ENCODE results near the gene SDF2L1.

DNA sequence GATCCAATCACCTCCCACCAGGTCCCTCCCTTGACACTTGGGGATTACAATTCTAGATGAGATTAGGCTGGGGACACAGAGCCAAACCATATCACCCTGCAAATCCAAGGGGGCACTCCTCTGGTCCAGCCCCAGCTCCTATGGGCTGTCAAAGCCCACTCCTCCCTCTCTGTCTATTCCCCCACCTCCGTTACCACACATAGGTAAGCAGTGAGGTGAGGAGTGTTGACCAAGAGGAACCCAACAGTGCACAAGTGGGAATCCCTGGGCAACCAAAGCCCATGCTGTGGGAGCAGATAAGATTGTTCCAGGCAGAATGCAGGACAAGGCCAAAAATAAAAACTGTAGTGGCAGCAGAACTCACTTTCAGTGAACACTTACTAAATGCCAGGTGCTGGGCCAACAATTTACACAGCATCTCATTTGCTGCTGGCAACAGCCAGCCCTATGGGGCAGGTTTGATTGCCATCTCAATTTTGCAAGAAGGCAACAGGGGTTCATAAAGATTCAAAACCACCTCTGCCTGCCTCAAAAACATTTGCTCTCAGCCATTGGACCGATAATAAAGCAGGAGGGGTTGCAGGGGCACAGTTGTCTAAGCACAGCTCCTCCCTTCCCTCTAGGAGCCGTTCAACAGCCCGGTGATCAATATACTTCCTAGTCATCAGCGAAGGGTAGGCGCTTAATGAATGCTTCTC, 8.9 kb downstream of the SDF2L1 start:
- TF ChIP-seq POLR2A (IDR thresholded peaks at IDR 0.05) (no peak), POLR2AphosphoS5 (IDR thresholded peaks at IDR 0.05) (no peak)
- TF ChIP-seq, protein P1, sequence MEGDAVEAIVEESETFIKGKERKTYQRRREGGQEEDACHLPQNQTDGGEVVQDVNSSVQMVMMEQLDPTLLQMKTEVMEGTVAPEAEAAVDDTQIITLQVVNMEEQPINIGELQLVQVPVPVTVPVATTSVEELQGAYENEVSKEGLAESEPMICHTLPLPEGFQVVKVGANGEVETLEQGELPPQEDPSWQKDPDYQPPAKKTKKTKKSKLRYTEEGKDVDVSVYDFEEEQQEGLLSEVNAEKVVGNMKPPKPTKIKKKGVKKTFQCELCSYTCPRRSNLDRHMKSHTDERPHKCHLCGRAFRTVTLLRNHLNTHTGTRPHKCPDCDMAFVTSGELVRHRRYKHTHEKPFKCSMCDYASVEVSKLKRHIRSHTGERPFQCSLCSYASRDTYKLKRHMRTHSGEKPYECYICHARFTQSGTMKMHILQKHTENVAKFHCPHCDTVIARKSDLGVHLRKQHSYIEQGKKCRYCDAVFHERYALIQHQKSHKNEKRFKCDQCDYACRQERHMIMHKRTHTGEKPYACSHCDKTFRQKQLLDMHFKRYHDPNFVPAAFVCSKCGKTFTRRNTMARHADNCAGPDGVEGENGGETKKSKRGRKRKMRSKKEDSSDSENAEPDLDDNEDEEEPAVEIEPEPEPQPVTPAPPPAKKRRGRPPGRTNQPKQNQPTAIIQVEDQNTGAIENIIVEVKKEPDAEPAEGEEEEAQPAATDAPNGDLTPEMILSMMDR (IDR thresholded peaks at IDR 0.05) = no peak

Data from prostate gland (tissue), 2 donors.